Lung (tissue), 12 donors: Measurements from ENCODE around the gene HHLA2. TPM values are rescaled to one million over a fixed set of nuclear protein-coding genes. Genes with fewer than 3 reads are reported as not detected.

Source experiments
- ATAC-seq: fragments of 200-7000 bp; cut with Tn5 transposase; one replicate; pipeline ENCODE4 v1.9.1; 2020; ENCODE audit warnings: moderate number of reproducible peaks; ENCODE audit not compliant: insufficient read depth, low FRiP score
- DNase-seq, 3 donors: peaks; one replicate each; pipeline ENCODE4 v3.0.0-alpha.2; 2013 to 2017
- H3K27ac ChIP-seq, 2 donors: one replicate each; pipeline ENCODE4 v1.5.1; 2013; ENCODE audit warnings: mild to moderate bottlenecking in 2 of 2, moderate library complexity in 2 of 2, control low read depth in 1 of 2, inconsistent platforms in 1 of 2, low read depth in 1 of 2, low read length in 1 of 2
- H3K27me3 ChIP-seq, 3 donors: one replicate each; pipeline ENCODE4 v1.5.1; 2013; ENCODE audit warnings: low read length in 2 of 3; ENCODE audit not compliant: control insufficient read depth in 3 of 3, insufficient read depth in 3 of 3
- H3K36me3 ChIP-seq, 4 donors: one replicate each; pipeline ENCODE4 v1.5.1; 2013; ENCODE audit warnings: low read length in 4 of 4, mild to moderate bottlenecking in 1 of 4, moderate library complexity in 1 of 4; ENCODE audit not compliant: control insufficient read depth in 4 of 4, insufficient read depth in 4 of 4
- H3K4me1 ChIP-seq, 5 donors: one replicate each; pipeline ENCODE4 v1.5.1; 2013; ENCODE audit warnings: low read length in 5 of 5, mild to moderate bottlenecking in 2 of 5, moderate library complexity in 1 of 5; ENCODE audit not compliant: control insufficient read depth in 5 of 5, insufficient read depth in 5 of 5
- H3K4me3 ChIP-seq: one replicate; pipeline ENCODE4 v1.5.1; 2013; ENCODE audit warnings: mild to moderate bottlenecking, control low read depth, moderate library complexity
- H3K9ac ChIP-seq, 2 donors: one replicate each; pipeline ENCODE4 v1.5.1; 2013; ENCODE audit warnings: low read length in 2 of 2, control low read depth in 1 of 2; ENCODE audit not compliant: insufficient read depth in 1 of 2
- H3K9me3 ChIP-seq, 4 donors: one replicate each; pipeline ENCODE4 v1.5.1; 2013; ENCODE audit warnings: low read length in 3 of 4, mild to moderate bottlenecking in 1 of 4, moderate library complexity in 1 of 4; ENCODE audit not compliant: control insufficient read depth in 4 of 4, insufficient read depth in 3 of 4
- WGBS, 2 donors: extraction: QIAGEN DNeasy Blood & Tissue Kit; methylation state at CpG; one replicate each; pipeline ENCODE4 v1.1.7; 2013; 5-methylcytosine and 5-hydroxymethylcytosine counted together
- polyA plus RNA-seq, 2 donors: library from polyadenylated mRNA; stranded (reverse); fragments of 200-250 nt; gene quantifications; one replicate each; pipeline ENCODE4 v1.2.1, GENCODE V29; 2013
- total RNA-seq, 2 donors: library from RNA; depleted of rRNA in 1 of 2; stranded (reverse); fragments of >200 nt in 1 of 2; gene quantifications; one replicate each; pipeline ENCODE4 v1.2.1, GENCODE V29; 2014 to 2021
- TF ChIP-seq, protein P1 (sequence below): IDR thresholded peaks from 2 replicates; pipeline ENCODE4 v1.5.1; 2012; ENCODE audit warnings: mild to moderate bottlenecking; ENCODE audit errors: control extremely low read depth, extremely low read depth
- donor health status: control.
- donor health status: control.
- donor health status: Bipolar disorder and iron deficiency.
- donor health status: healthy.
- donor health status: DM: yes; HTN: yes; CAD: no.

HHLA2 gene
- total and polyA plus RNA-seq, 4 donors = 1.8 to 20.2 (median 3.5) TPM

DNA sequence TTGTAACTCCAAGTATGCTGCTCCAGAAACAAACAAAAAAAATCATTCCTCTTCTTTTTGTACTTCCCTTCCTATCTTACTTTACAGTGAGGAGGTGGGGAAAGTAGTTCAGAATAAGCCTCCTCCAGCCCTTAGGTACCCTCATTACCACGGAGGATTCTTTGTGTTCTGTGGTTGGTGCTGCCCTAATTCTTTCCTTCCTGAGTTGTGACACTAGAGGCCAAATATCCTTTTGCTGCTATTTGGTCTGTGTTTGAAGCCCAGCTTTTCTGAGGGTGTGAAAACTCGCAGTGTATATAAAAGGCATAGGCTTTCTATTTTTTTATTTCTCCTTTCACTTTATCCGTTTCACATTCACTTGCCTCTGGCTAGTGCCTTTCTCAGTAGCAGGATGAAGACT is 98.2 kb downstream of the HHLA2 start:
- 36 to 60% methylated on average over 3 of the region's 3 CpGs for WGBS, 2 donors
- ATAC-seq = no peak

GRCh38 chr3:108396336-108396735 is 100.0 kb downstream of the HHLA2 start:
- H3K9ac ChIP-seq = no peak overlapping the region
- ATAC-seq = no peak
- no peaks in the 10 kb centered on the region for H3K36me3 ChIP-seq
- no peak overlapping the region for H3K27ac ChIP-seq
- peaks cover 0 to 3% (median 0%) of the 10 kb centered on the region in 4 donors for H3K9me3 ChIP-seq
- WGBS, 2 donors = 87 to 100% methylated on average over 1 of the region's 1 CpG
- TF ChIP-seq, protein P1, sequence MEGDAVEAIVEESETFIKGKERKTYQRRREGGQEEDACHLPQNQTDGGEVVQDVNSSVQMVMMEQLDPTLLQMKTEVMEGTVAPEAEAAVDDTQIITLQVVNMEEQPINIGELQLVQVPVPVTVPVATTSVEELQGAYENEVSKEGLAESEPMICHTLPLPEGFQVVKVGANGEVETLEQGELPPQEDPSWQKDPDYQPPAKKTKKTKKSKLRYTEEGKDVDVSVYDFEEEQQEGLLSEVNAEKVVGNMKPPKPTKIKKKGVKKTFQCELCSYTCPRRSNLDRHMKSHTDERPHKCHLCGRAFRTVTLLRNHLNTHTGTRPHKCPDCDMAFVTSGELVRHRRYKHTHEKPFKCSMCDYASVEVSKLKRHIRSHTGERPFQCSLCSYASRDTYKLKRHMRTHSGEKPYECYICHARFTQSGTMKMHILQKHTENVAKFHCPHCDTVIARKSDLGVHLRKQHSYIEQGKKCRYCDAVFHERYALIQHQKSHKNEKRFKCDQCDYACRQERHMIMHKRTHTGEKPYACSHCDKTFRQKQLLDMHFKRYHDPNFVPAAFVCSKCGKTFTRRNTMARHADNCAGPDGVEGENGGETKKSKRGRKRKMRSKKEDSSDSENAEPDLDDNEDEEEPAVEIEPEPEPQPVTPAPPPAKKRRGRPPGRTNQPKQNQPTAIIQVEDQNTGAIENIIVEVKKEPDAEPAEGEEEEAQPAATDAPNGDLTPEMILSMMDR = no peak
- DNase-seq = no peak
- H3K4me3 ChIP-seq = no peak overlapping the region
- no peaks in the 10 kb centered on the region for H3K27me3 ChIP-seq
- peaks cover 0 to 6% (median 0%) of the 10 kb centered on the region in 5 donors for H3K4me1 ChIP-seq

More for the DNA sequence above, 98.2 kb downstream of the HHLA2 start:
- TF ChIP-seq, protein P1 = no peak
- Histone ChIP-seq H3K9me3 (no peaks in the 10 kb centered on the region), H3K27ac (no peak overlapping the region), H3K9ac (no peak overlapping the region), H3K27me3 (no peaks in the 10 kb centered on the region), H3K36me3 (no peaks in the 10 kb centered on the region), H3K4me1 (peaks cover 0 to 6% (median 0%) of the 10 kb centered on the region in 5 donors), H3K4me3 (no peak overlapping the region)
- DNase-seq = no peak

- 97% methylated on average over 6 of the region's 6 CpGs for WGBS, 2 donors
- ATAC-seq = no peak
These were observed 102.2 kb downstream of the HHLA2 start for GRCh38 chr3:108398510-108398909.

More at GRCh38 chr3:108398510-108398909, 102.2 kb downstream of the HHLA2 start:
- no peaks in the 10 kb centered on the region for H3K36me3 ChIP-seq
- no peak overlapping the region for H3K4me3 ChIP-seq
- H3K9me3 ChIP-seq = peaks cover 0 to 3% (median 0%) of the 10 kb centered on the region in 4 donors
- H3K27ac ChIP-seq = no peak overlapping the region
- TF ChIP-seq, protein P1 = no peak
- no peaks in the 10 kb centered on the region for H3K27me3 ChIP-seq
- H3K9ac ChIP-seq = no peak overlapping the region
- no peak for DNase-seq
- H3K4me1 ChIP-seq = peaks cover 0 to under 1% (median 0%) of the 10 kb centered on the region in 5 donors
